ENCODE data around the gene NDST3. TPM values are rescaled to one million over a fixed set of nuclear protein-coding genes. Genes with fewer than 3 reads are reported as not detected.

Gene NDST3
- total and polyA plus RNA-seq, 12 donors: 0.10 to 0.70 (median 0.35) TPM; not detected in 3

- H3K36me3 ChIP-seq (replicated peaks in 1 of 2): no peaks in the 10 kb centered on the region
- H3K9me3 ChIP-seq (replicated peaks in 1 of 3): no peaks in the 10 kb centered on the region
- TF ChIP-seq POLR2A (IDR thresholded peaks at IDR 0.05): no peak
- no peak for TF ChIP-seq CTCF (IDR thresholded peaks at IDR 0.05)
- H3K27me3 ChIP-seq: no peaks in the 10 kb centered on the region
- WGBS, 4 donors: 41 to 54% (median 44%) methylated on average over 5 of the region's 5 CpGs
- DNase-seq: no peak
- no peak overlapping the region for H3K27ac ChIP-seq
- no peak overlapping the region for H3K4me3 ChIP-seq
- H3K4me1 ChIP-seq (replicated peaks in 1 of 2): no peaks in the 10 kb centered on the region
- intact Hi-C loops (cut with DNase I): no loop called here
Measured at GRCh38 chr4:118120120-118120760, 86.0 kb downstream of the NDST3 start.

DNA sequence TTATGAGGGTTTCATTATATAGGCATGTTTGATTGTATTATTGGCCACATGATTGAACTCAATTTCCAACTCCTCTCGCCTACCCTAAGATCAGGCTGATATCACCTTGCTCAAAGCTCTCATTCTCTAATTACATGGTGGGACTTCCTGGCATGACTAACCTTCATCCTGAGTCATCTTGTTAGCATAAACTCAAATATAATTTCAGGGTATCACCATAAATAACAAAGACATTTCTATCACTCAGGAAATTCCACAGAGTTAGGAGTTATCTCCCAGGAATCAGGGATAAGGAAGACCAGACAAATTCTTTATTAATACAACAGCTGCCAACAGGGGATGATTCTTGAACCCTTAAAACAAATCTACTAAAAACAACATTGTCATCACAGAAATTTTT lies 90.7 kb downstream of the NDST3 start:
- Histone ChIP-seq H3K27ac (no peak overlapping the region), H3K27me3 (no peaks in the 10 kb centered on the region), H3K4me1 (replicated peaks in 1 of 2) (no peaks in the 10 kb centered on the region), H3K4me3 (no peak overlapping the region), H3K36me3 (replicated peaks in 1 of 2) (no peaks in the 10 kb centered on the region), H3K9me3 (replicated peaks in 1 of 3) (no peaks in the 10 kb centered on the region)
- intact Hi-C loops (cut with DNase I): no loop called here
- WGBS, 4 donors: 59 to 73% (median 67%) methylated on average over 1 of the region's 1 CpG
- TF ChIP-seq POLR2A (IDR thresholded peaks at IDR 0.05) (no peak), CTCF (IDR thresholded peaks at IDR 0.05) (no peak)
- DNase-seq: no peak

DNA sequence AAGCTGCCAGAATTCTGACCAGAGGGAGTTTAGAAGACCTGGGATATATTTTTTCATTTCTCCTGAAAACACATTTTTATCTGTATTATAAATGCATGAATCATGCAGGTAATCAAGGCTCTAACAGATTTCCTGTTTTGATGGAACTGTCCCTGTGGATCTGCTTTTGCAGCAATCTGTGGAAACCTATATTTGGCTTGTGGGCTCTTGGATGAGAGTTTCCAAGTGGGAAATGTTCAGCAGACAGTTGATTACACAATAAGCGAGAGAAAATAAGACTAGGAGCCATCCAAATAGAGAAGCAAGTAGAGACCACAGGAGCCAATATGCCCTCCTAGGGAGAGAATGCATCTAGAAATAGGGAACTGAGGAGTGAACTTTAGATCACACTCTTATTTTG lies 105.0 kb downstream of the NDST3 start:
- H3K27me3 ChIP-seq: no peaks in the 10 kb centered on the region
- intact Hi-C loops (cut with DNase I): no loop called here

GRCh38 chr4:118141240-118141639 lies 107.0 kb downstream of the NDST3 start:
- Histone ChIP-seq H3K4me3 (no peak overlapping the region), H3K4me1 (replicated peaks in 1 of 2) (no peaks in the 10 kb centered on the region), H3K36me3 (replicated peaks in 1 of 2) (no peaks in the 10 kb centered on the region), H3K27me3 (no peaks in the 10 kb centered on the region), H3K27ac (no peak overlapping the region), H3K9me3 (replicated peaks in 1 of 3) (no peaks in the 10 kb centered on the region)
- intact Hi-C loops (cut with DNase I): no loop called here
- TF ChIP-seq CTCF (IDR thresholded peaks at IDR 0.05) (no peak), POLR2A (IDR thresholded peaks at IDR 0.05) (no peak)
- no peak for DNase-seq
- WGBS, 4 donors: 46 to 83% (median 63%) methylated on average over 3 to 4 of the region's 4 CpGs

More for the DNA sequence above, 105.0 kb downstream of the NDST3 start:
- Histone ChIP-seq H3K27ac (no peak overlapping the region), H3K9me3 (replicated peaks in 1 of 3) (no peaks in the 10 kb centered on the region), H3K4me3 (no peak overlapping the region), H3K4me1 (replicated peaks in 1 of 2) (no peaks in the 10 kb centered on the region), H3K36me3 (replicated peaks in 1 of 2) (no peaks in the 10 kb centered on the region)
- DNase-seq: no peak
- 44 to 75% (median 70%) methylated on average over 1 of the region's 1 CpG for WGBS, 4 donors
- TF ChIP-seq POLR2A (IDR thresholded peaks at IDR 0.05): no peak
- no peak for TF ChIP-seq CTCF (IDR thresholded peaks at IDR 0.05)

All from adrenal gland (tissue), 12 donors.